ENCODE measurements around the gene OFD1. TPM values are rescaled to one million over a fixed set of nuclear protein-coding genes. Genes with fewer than 3 reads are reported as not detected.

The OFD1 gene
- total RNA-seq, 1 donor from 2014 or later, result 22.0 TPM

GRCh38 chrX:13747836-13748235, 13.3 kb downstream of the OFD1 start:
- Mint-ChIP-seq H3K9me3 (no peaks in the 10 kb centered on the region), H3K27me3 (ENCODE audit: insufficient read depth) (no peaks in the 10 kb centered on the region), H3K36me3 (ENCODE audit: low read depth) (peaks cover 25% of the 10 kb centered on the region), H3K4me1 (ENCODE audit: low read depth) (peaks cover 24% of the 10 kb centered on the region), H3K27ac (no peak overlapping the region), H3K4me3 (no peak overlapping the region)
- intact Hi-C loops (cut with micrococcal nuclease), result no loop called here
- DNase-seq (ENCODE audit: low spot score), result no peak

DNA sequence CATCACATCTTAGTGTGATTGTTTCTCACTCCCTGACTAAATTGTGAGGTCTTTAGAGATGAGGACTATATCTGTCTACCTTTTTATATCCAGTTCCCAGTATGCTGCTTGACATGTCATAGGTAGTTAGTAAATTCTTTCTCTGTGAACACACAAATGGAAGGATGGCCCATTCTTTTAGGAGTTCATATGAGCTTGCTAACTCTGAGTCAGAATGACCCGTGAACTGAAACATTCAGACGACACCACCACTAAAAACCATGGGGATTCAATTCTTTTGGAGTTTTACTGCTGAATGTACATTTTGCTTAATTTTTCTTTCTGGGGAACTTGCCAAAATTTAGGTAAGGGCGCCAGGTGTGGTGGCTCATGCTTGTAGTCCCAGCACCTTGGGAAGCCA, 13.9 kb downstream of the OFD1 start:
- DNase-seq (ENCODE audit: low spot score), result no peak
- H3K4me1 Mint-ChIP-seq (ENCODE audit: low read depth), result peaks cover 24% of the 10 kb centered on the region
- H3K9me3 Mint-ChIP-seq, result no peaks in the 10 kb centered on the region
- H3K27me3 Mint-ChIP-seq (ENCODE audit: insufficient read depth), result no peaks in the 10 kb centered on the region
- H3K4me3 Mint-ChIP-seq, result no peak overlapping the region
- intact Hi-C loops (cut with micrococcal nuclease), result no loop called here
- no peak overlapping the region for H3K27ac Mint-ChIP-seq
- H3K36me3 Mint-ChIP-seq (ENCODE audit: low read depth), result peaks cover 29% of the 10 kb centered on the region

DNA sequence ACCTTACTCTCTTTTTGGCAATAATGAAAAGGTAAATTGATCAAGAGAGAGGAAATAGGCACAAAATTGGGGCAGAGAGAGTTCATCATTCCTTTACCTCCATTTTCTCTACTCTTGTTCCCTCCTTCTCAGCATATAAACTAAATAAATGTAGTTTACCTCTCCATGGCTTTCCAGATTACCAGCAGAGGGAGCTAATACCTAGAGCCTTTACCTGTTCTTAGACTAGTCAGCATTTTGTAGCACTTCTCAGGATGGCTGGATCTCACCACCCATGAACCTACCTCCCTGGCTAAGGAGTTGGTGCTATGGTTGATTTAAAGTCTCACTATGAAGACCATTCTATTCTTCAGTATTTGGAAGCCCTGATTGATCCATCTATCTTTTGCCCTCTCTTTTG, 15.7 kb downstream of the OFD1 start:
- H3K9me3 Mint-ChIP-seq, result no peaks in the 10 kb centered on the region
- intact Hi-C loops (cut with micrococcal nuclease), result loop anchor here (1.0 to 2.0 kb wide), 3 partner anchors 92 to 282 kb away; no protein-coding TSS in a partner anchor
- H3K36me3 Mint-ChIP-seq (ENCODE audit: low read depth), result peaks cover 32% of the 10 kb centered on the region
- no peak overlapping the region for H3K4me3 Mint-ChIP-seq
- no peaks in the 10 kb centered on the region for H3K27me3 Mint-ChIP-seq (ENCODE audit: insufficient read depth)
- H3K27ac Mint-ChIP-seq, result no peak overlapping the region
- DNase-seq (ENCODE audit: low spot score), result no peak
- peaks cover 29% of the 10 kb centered on the region for H3K4me1 Mint-ChIP-seq (ENCODE audit: low read depth)

GRCh38 chrX:13750812-13751211, 16.3 kb downstream of the OFD1 start:
- intact Hi-C loops (cut with micrococcal nuclease), result loop anchor here (1.0 to 2.0 kb wide), 3 partner anchors 93 to 281 kb away; no protein-coding TSS in a partner anchor
- no peak for DNase-seq (ENCODE audit: low spot score)
- no peak overlapping the region for H3K4me3 Mint-ChIP-seq
- peaks cover 30% of the 10 kb centered on the region for H3K36me3 Mint-ChIP-seq (ENCODE audit: low read depth)
- H3K9me3 Mint-ChIP-seq, result no peaks in the 10 kb centered on the region
- peak overlapping the region; percentile 20 for H3K27ac Mint-ChIP-seq
- H3K4me1 Mint-ChIP-seq (ENCODE audit: low read depth), result peaks cover 33% of the 10 kb centered on the region
- H3K27me3 Mint-ChIP-seq (ENCODE audit: insufficient read depth), result no peaks in the 10 kb centered on the region

DNA sequence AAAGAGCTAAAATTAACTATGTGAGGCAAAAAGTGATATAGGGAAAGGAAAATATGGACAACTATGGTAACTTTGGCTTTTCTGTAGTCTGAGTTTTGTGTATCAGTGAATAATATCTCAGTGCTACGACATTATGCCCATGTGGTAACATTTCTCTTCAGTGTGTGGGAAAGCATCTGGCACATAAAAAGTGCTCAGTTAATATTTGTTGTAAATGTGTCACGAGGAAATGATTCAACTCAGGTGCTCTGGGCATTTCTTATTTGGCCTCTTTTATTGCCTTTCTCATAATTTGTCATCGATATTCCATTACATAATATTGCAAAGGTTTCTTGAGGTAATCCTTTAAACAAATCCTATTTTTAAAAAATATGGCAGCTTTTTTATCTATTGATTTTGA, 17.6 kb downstream of the OFD1 start:
- Mint-ChIP-seq H3K36me3 (ENCODE audit: low read depth) (peaks cover 23% of the 10 kb centered on the region), H3K27ac (no peak overlapping the region), H3K4me3 (no peak overlapping the region), H3K27me3 (ENCODE audit: insufficient read depth) (no peaks in the 10 kb centered on the region), H3K9me3 (no peaks in the 10 kb centered on the region), H3K4me1 (ENCODE audit: low read depth) (peaks cover 33% of the 10 kb centered on the region)
- DNase-seq (ENCODE audit: low spot score), result no peak
- intact Hi-C loops (cut with micrococcal nuclease), result no loop called here

GRCh38 chrX:13752646-13753045, 18.1 kb downstream of the OFD1 start:
- Mint-ChIP-seq H3K4me1 (ENCODE audit: low read depth) (peaks cover 33% of the 10 kb centered on the region), H3K27me3 (ENCODE audit: insufficient read depth) (no peaks in the 10 kb centered on the region), H3K27ac (peak overlapping the region; percentile 13), H3K4me3 (no peak overlapping the region), H3K9me3 (no peaks in the 10 kb centered on the region), H3K36me3 (ENCODE audit: low read depth) (peaks cover 19% of the 10 kb centered on the region)
- intact Hi-C loops (cut with micrococcal nuclease), result no loop called here
- DNase-seq (ENCODE audit: low spot score), result no peak

DNA sequence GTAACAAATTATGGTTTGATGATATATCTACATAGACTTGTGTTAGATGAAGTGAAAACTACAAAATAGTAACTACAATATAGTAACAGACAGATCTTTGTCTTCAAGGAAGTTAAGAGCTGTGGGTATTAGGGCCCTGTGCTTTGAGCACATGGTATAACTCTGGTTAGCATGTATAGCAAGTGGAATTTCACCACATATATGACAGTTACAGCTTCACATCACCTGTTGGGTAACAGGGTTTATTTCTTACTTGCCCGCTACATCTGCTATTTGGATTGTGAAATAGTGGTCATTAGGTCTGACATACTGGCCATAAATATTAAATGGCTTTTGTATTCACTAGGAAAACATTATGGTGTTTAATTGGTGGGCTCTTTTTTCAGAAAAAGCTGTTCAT, 20.2 kb downstream of the OFD1 start:
- Mint-ChIP-seq H3K27ac (no peak overlapping the region), H3K9me3 (no peaks in the 10 kb centered on the region), H3K27me3 (ENCODE audit: insufficient read depth) (no peaks in the 10 kb centered on the region), H3K4me3 (no peak overlapping the region), H3K4me1 (ENCODE audit: low read depth) (peaks cover 33% of the 10 kb centered on the region), H3K36me3 (ENCODE audit: low read depth) (peaks cover 27% of the 10 kb centered on the region)
- no peak for DNase-seq (ENCODE audit: low spot score)
- intact Hi-C loops (cut with micrococcal nuclease), result no loop called here

DNA sequence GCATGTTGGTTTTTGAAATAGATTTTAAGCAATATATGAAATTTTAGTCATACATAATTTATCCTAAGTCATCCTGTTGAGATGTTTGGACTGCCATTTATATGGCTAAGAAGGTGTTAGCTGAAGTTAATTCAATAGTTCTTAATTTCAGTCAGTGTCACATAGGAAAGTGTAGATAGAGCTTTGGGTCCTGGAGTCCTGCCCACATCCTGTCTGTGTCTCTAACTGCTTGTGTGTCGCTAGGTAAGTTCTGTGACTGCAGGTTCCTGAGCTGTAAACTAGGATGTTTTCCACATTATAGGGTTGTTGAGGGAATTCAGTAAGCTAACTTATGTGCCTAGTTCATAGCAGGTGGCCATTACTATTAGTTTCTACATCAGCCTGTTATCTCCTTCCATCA, 20.7 kb downstream of the OFD1 start:
- intact Hi-C loops (cut with micrococcal nuclease), result no loop called here
- H3K4me1 Mint-ChIP-seq (ENCODE audit: low read depth), result peaks cover 29% of the 10 kb centered on the region
- DNase-seq (ENCODE audit: low spot score), result no peak

DNA sequence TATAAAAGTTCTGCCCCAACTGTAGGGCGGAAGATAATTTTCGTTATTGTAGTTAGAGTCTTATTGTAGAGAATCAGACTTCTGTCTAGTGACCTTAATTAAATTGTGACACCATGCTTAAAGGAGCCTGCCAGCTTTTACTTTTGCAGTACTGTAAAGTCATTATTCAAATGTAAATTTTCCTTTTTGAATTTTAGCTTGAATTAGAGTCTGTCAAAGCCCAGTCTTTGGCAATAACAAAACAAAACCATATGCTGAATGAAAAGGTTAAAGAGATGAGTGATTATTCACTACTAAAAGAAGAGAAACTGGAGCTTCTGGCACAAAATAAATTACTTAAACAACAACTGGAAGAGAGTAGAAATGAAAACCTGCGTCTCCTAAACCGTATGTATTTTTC, 21.8 kb downstream of the OFD1 start:
- H3K4me1 Mint-ChIP-seq (ENCODE audit: low read depth), result peaks cover 19% of the 10 kb centered on the region
- intact Hi-C loops (cut with micrococcal nuclease), result no loop called here
- no peak overlapping the region for H3K4me3 Mint-ChIP-seq
- H3K36me3 Mint-ChIP-seq (ENCODE audit: low read depth), result peaks cover 32% of the 10 kb centered on the region
- no peak overlapping the region for H3K27ac Mint-ChIP-seq
- DNase-seq (ENCODE audit: low spot score), result no peak
- no peaks in the 10 kb centered on the region for H3K9me3 Mint-ChIP-seq
- H3K27me3 Mint-ChIP-seq (ENCODE audit: insufficient read depth), result no peaks in the 10 kb centered on the region

More for the DNA sequence above, 20.7 kb downstream of the OFD1 start:
- peaks cover 27% of the 10 kb centered on the region for H3K36me3 Mint-ChIP-seq (ENCODE audit: low read depth)
- no peak overlapping the region for H3K4me3 Mint-ChIP-seq
- no peaks in the 10 kb centered on the region for H3K27me3 Mint-ChIP-seq (ENCODE audit: insufficient read depth)
- H3K9me3 Mint-ChIP-seq, result no peaks in the 10 kb centered on the region
- no peak overlapping the region for H3K27ac Mint-ChIP-seq

- DNase-seq (ENCODE audit: low spot score), result no peak
- Mint-ChIP-seq H3K9me3 (no peaks in the 10 kb centered on the region), H3K4me3 (no peak overlapping the region), H3K4me1 (ENCODE audit: low read depth) (peaks cover 9% of the 10 kb centered on the region), H3K27ac (no peak overlapping the region), H3K27me3 (ENCODE audit: insufficient read depth) (no peaks in the 10 kb centered on the region), H3K36me3 (ENCODE audit: low read depth) (peaks cover 27% of the 10 kb centered on the region)
- intact Hi-C loops (cut with micrococcal nuclease), result no loop called here
These were observed 24.7 kb downstream of the OFD1 start for GRCh38 chrX:13759152-13759718.

DNA sequence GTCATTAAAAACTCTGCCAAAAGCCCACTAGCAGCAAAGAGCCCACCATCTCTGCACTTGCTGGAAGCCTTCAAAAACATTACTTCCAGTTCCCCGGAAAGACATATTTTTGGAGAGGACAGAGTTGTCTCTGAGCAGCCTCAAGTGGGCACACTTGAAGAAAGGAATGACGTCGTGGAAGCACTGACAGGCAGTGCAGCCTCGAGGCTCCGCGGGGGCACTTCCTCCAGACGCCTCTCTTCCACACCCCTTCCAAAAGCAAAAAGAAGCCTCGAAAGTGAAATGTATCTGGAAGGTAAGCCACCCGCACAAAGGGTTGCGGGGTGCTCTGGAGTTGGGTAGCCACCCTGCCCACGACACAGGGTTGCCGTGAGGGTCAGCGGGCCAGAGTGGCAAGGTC, 25.9 kb downstream of the OFD1 start:
- H3K36me3 Mint-ChIP-seq (ENCODE audit: low read depth), result peaks cover 27% of the 10 kb centered on the region
- H3K4me3 Mint-ChIP-seq, result no peak overlapping the region
- no peaks in the 10 kb centered on the region for H3K27me3 Mint-ChIP-seq (ENCODE audit: insufficient read depth)

DNA sequence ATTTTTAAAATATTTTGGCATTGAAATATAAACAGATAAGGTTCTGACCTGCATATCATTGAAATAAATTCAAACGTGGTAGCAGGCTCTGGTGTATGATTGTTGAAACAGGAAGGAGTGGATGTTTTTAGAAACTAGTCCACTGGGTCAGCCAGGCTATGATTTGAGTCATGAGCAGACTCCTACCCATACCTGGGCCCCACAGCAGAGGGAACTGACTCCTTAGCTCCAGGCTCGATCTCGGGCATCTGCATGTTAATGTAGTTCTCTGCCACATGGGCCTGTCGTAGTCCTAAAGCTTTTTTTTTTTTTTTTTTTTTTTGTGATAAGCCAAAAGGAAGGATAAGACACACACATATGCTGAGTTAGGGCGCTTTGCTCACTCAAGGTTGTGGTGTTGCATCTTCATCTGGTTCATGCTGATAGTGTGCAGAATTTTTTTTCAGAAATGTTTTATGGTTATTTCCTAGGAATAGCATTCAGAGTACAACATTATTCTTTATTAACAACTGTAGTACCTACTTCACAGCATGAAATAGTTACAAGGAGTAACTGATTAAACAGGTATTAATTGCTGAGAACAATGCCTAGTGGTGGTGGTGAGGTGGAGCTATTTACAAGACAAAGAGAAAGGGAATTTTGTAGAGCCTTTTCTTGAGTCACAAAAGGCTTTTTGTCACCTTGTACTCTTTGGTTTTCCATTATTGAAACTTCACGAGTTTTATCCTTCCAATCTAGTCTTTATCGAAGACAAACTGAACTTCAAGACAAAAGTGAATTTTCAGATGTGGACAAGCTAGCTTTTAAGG, 27.3 kb downstream of the OFD1 start:
- Mint-ChIP-seq H3K4me1 (ENCODE audit: low read depth) (peaks cover 6% of the 10 kb centered on the region), H3K9me3 (no peaks in the 10 kb centered on the region), H3K4me3 (no peak overlapping the region), H3K36me3 (ENCODE audit: low read depth) (peaks cover 41% of the 10 kb centered on the region), H3K27me3 (ENCODE audit: insufficient read depth) (no peaks in the 10 kb centered on the region), H3K27ac (no peak overlapping the region)
- intact Hi-C loops (cut with micrococcal nuclease), result no loop called here
- no peak for DNase-seq (ENCODE audit: low spot score)

More for the DNA sequence above, 25.9 kb downstream of the OFD1 start:
- no peak for DNase-seq (ENCODE audit: low spot score)
- no peaks in the 10 kb centered on the region for H3K9me3 Mint-ChIP-seq
- H3K4me1 Mint-ChIP-seq (ENCODE audit: low read depth), result peaks cover 2% of the 10 kb centered on the region
- intact Hi-C loops (cut with micrococcal nuclease), result no loop called here
- H3K27ac Mint-ChIP-seq, result no peak overlapping the region

GRCh38 chrX:13763489-13763888, 28.9 kb downstream of the OFD1 start:
- H3K9me3 Mint-ChIP-seq, result no peaks in the 10 kb centered on the region
- H3K27me3 Mint-ChIP-seq (ENCODE audit: insufficient read depth), result no peaks in the 10 kb centered on the region
- peaks cover 42% of the 10 kb centered on the region for H3K36me3 Mint-ChIP-seq (ENCODE audit: low read depth)
- no peak for DNase-seq (ENCODE audit: low spot score)
- intact Hi-C loops (cut with micrococcal nuclease), result no loop called here
- H3K4me1 Mint-ChIP-seq (ENCODE audit: low read depth), result peaks cover 6% of the 10 kb centered on the region
- no peak overlapping the region for H3K27ac Mint-ChIP-seq
- H3K4me3 Mint-ChIP-seq, result no peak overlapping the region
